ENCODE data around the gene PPA2. TPM values are rescaled to one million over a fixed set of nuclear protein-coding genes. Genes with fewer than 3 reads are reported as not detected.

The PPA2 gene
- polyA plus RNA-seq, 1 donor from 2014 or later = 151 TPM

GRCh38 chr4:105386012-105386411, 87.8 kb downstream of the PPA2 start:
- peaks cover 9% of the 10 kb centered on the region for H3K36me3 ChIP-seq (ENCODE audit: insufficient read depth, low read length)
- no peaks in the 10 kb centered on the region for H3K9me2 ChIP-seq (ENCODE audit: insufficient read depth, low read length)
- H3K4me2 ChIP-seq (ENCODE audit: low read length) = no peak overlapping the region
- H4K20me1 ChIP-seq (ENCODE audit: insufficient read depth) = no peaks in the 10 kb centered on the region
- H3K27me3 ChIP-seq (ENCODE audit: insufficient read depth, low read depth, low read length) = no peaks in the 10 kb centered on the region
- TF ChIP-seq SMC3 (conservative IDR thresholded peaks at IDR 0.05; ENCODE audit: poor library complexity) (no peak), CTCF (IDR thresholded peaks at IDR 0.05; ENCODE audit: poor library complexity, severe bottlenecking) (no peak), REST (IDR thresholded peaks at IDR 0.05; ENCODE audit: borderline replicate concordance) (no peak), EZH2 (IDR thresholded peaks at IDR 0.05; ENCODE audit: borderline replicate concordance, insufficient read depth, low read length, poor library complexity, severe bottlenecking) (no peak)
- H3F3A ChIP-seq (ENCODE audit: insufficient read depth, low read length, poor library complexity, severe bottlenecking) = no peaks in the 10 kb centered on the region
- no peak overlapping the region for H3K27ac ChIP-seq (ENCODE audit: low read length)
- no peaks in the 10 kb centered on the region for H3K9me3 ChIP-seq (ENCODE audit: low read length)
- no peaks in the 10 kb centered on the region for H3K79me2 ChIP-seq (replicated peaks; ENCODE audit: insufficient read depth, low read length)
- no peak overlapping the region for H3K9ac ChIP-seq (ENCODE audit: low read length)
- no peak overlapping the region for H2AFZ ChIP-seq (ENCODE audit: low read depth, low read length)
- H3K4me3 ChIP-seq (ENCODE audit: low read length) = no peak overlapping the region

- no peak overlapping the region for H3K27ac ChIP-seq (ENCODE audit: low read length)
- H3K9me2 ChIP-seq (ENCODE audit: insufficient read depth, low read length) = no peaks in the 10 kb centered on the region
- no peak overlapping the region for H2AFZ ChIP-seq (ENCODE audit: low read depth, low read length)
- H3K4me3 ChIP-seq (ENCODE audit: low read length) = no peak overlapping the region
- no peak overlapping the region for H3K9ac ChIP-seq (ENCODE audit: low read length)
- peaks cover 8% of the 10 kb centered on the region for H3K36me3 ChIP-seq (ENCODE audit: insufficient read depth, low read length)
- no peak overlapping the region for H3K4me2 ChIP-seq (ENCODE audit: low read length)
- no peaks in the 10 kb centered on the region for H3K27me3 ChIP-seq (ENCODE audit: insufficient read depth, low read depth, low read length)
- no peaks in the 10 kb centered on the region for H4K20me1 ChIP-seq (ENCODE audit: insufficient read depth)
- H3K9me3 ChIP-seq (ENCODE audit: low read length) = no peaks in the 10 kb centered on the region
- TF ChIP-seq TAF1 (IDR thresholded peaks at IDR 0.05; ENCODE audit: low read depth) (no peak), CTCF (IDR thresholded peaks at IDR 0.05; ENCODE audit: poor library complexity, severe bottlenecking) (no peak), SMC3 (conservative IDR thresholded peaks at IDR 0.05; ENCODE audit: poor library complexity) (no peak), EZH2 (IDR thresholded peaks at IDR 0.05; ENCODE audit: borderline replicate concordance, insufficient read depth, low read length, poor library complexity, severe bottlenecking) (no peak)
- no peaks in the 10 kb centered on the region for H3K79me2 ChIP-seq (replicated peaks; ENCODE audit: insufficient read depth, low read length)
- H3F3A ChIP-seq (ENCODE audit: insufficient read depth, low read length, poor library complexity, severe bottlenecking) = no peaks in the 10 kb centered on the region
Observed at GRCh38 chr4:105374071-105374470, 99.8 kb downstream of the PPA2 start.

All from neural cell (in vitro differentiated cells).